OCI-LY7 (cell line): ENCODE results near the gene GAB4. TPM values are rescaled to one million over a fixed set of nuclear protein-coding genes. Genes with fewer than 3 reads are reported as not detected.

ENCODE experiments used
- BruUV-seq: library from RNA; stranded (reverse); fragments of 400-500 nt; replicated peaks from 2 replicates; lab custom pipeline; 2021; lab: Mats Ljungman, UMichigan
- CTCF ChIA-PET: fragments of 300-600 bp; sonication (Branson Sonifier 250); formaldehyde crosslinking; loops from one replicate; lab custom pipeline; 2022; ENCODE audit warnings: antibody characterized with exemption; ENCODE audit not compliant: unreplicated experiment; lab: Charles Lee
- POLR2A ChIA-PET: fragments of 300-600 bp; sonication (Branson Sonifier 250); formaldehyde crosslinking; loops from one replicate; lab custom pipeline; 2022; ENCODE audit warnings: antibody characterized with exemption; lab: Charles Lee
- DNase-seq: peaks from one replicate; pipeline ENCODE4 v3.0.0-alpha.2; 2015; ENCODE audit warnings: low spot score
- H2AFZ ChIP-seq: fragments of 200-600 bp; sonication (generic), shearing (Covaris generic); 2 replicates; pipeline ENCODE4 v1.6.1; 2014; ENCODE audit warnings: mild to moderate bottlenecking, antibody characterized with exemption, low read length, moderate library complexity
- H3K27ac ChIP-seq: fragments of 200-600 bp; sonication (generic); 2 replicates; pipeline ENCODE4 v1.5.1; 2014; ENCODE audit warnings: mixed run types, low read depth, mild to moderate bottlenecking, moderate library complexity, low read length, inconsistent platforms; ENCODE audit not compliant: poor library complexity, severe bottlenecking
- H3K36me3 ChIP-seq: fragments of 200-600 bp; sonication (generic); 2 replicates; pipeline ENCODE4 v1.6.1; 2014; ENCODE audit warnings: mild to moderate bottlenecking, antibody characterized with exemption, low read length, moderate library complexity, mixed read lengths; ENCODE audit not compliant: insufficient read depth
- H3K4me1 ChIP-seq: fragments of 200-600 bp; sonication (generic); 2 replicates; pipeline ENCODE4 v1.5.1; 2014; ENCODE audit warnings: mild to moderate bottlenecking, low read length; ENCODE audit not compliant: insufficient read depth, poor library complexity, severe bottlenecking
- H3K4me2 ChIP-seq: fragments of 200-600 bp; sonication (generic); 2 replicates; pipeline ENCODE4 v1.6.1; 2014; ENCODE audit warnings: mild to moderate bottlenecking, low read length
- H3K4me3 ChIP-seq: fragments of 200-600 bp; sonication (generic); 2 replicates; pipeline ENCODE4 v1.5.1; 2014; ENCODE audit warnings: mild to moderate bottlenecking, low read depth, low read length; ENCODE audit not compliant: poor library complexity, severe bottlenecking
- H3K79me2 ChIP-seq: fragments of 200-600 bp; sonication (generic); 2 replicates; pipeline ENCODE4 v1.6.1; 2016; ENCODE audit warnings: low read depth, mild to moderate bottlenecking, low read length, moderate library complexity, mixed read lengths; ENCODE audit not compliant: insufficient read depth
- H3K9me2 ChIP-seq: fragments of 200-600 bp; sonication (generic); 2 replicates; pipeline ENCODE4 v1.6.1; 2016; ENCODE audit warnings: mild to moderate bottlenecking, low read length, mixed read lengths; ENCODE audit not compliant: insufficient read depth
- H3K9me3 ChIP-seq: fragments of 200-600 bp; sonication (generic); 2 replicates; pipeline ENCODE4 v1.6.1; 2014; ENCODE audit warnings: mild to moderate bottlenecking, mixed run types, low read length, mixed read lengths
- H4K20me1 ChIP-seq: fragments of 200-600 bp; sonication (generic); 2 replicates; pipeline ENCODE4 v1.6.1; 2014; ENCODE audit warnings: mild to moderate bottlenecking, antibody characterized with exemption, low read length, moderate library complexity, mixed read lengths; ENCODE audit not compliant: insufficient read depth
- EZH2phosphoT487 ChIP-seq: fragments of 200-600 bp; sonication (generic); IDR thresholded peaks from 2 replicates; pipeline ENCODE4 v1.6.1; 2018; ENCODE audit warnings: low read depth, borderline replicate concordance, mild to moderate bottlenecking, mixed run types, antibody characterized with exemption, low read length, moderate library complexity, mixed read lengths
- intact Hi-C: fragments of 100-400 bp; cut with micrococcal nuclease; formaldehyde crosslinking; loops from one replicate; pipeline ENCODE4 v1.10.0; 2022; ENCODE audit not compliant: unreplicated experiment
- total RNA-seq, 2 experiments: library from RNA; depleted of rRNA in 1 of 2; stranded (reverse); fragments of >200 nt in 1 of 2; shearing (Covaris generic) in 1 of 2; gene quantifications; 2 replicates each; pipeline ENCODE4 v1.2.3, GENCODE V29; 2014 to 2022
- TF ChIP-seq, protein P1 (sequence below): fragments of 200-600 bp; sonication (generic); conservative IDR thresholded peaks from 2 replicates; pipeline ENCODE4 v1.5.1; 2014; ENCODE audit warnings: mild to moderate bottlenecking, antibody characterized with exemption, low read length, moderate library complexity, mixed read lengths

Gene GAB4
- total RNA-seq, 2 experiments from 2014 or later = not detected

GRCh38 chr22:16965560-16965959 lies 42.5 kb downstream of the GAB4 start:
- H3K9me2 ChIP-seq = no peaks in the 10 kb centered on the region
- intact Hi-C loops = no loop called here
- no peak overlapping the region for H3K4me2 ChIP-seq
- no peak for TF ChIP-seq EZH2phosphoT487
- TF ChIP-seq, protein P1, sequence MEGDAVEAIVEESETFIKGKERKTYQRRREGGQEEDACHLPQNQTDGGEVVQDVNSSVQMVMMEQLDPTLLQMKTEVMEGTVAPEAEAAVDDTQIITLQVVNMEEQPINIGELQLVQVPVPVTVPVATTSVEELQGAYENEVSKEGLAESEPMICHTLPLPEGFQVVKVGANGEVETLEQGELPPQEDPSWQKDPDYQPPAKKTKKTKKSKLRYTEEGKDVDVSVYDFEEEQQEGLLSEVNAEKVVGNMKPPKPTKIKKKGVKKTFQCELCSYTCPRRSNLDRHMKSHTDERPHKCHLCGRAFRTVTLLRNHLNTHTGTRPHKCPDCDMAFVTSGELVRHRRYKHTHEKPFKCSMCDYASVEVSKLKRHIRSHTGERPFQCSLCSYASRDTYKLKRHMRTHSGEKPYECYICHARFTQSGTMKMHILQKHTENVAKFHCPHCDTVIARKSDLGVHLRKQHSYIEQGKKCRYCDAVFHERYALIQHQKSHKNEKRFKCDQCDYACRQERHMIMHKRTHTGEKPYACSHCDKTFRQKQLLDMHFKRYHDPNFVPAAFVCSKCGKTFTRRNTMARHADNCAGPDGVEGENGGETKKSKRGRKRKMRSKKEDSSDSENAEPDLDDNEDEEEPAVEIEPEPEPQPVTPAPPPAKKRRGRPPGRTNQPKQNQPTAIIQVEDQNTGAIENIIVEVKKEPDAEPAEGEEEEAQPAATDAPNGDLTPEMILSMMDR = no peak
- no peaks in the 10 kb centered on the region for H3K36me3 ChIP-seq
- H3K4me3 ChIP-seq = no peak overlapping the region
- H4K20me1 ChIP-seq = no peaks in the 10 kb centered on the region
- DNase-seq = no peak
- POLR2A ChIA-PET = no interaction called here
- no peak overlapping the region for H3K27ac ChIP-seq
- H3K4me1 ChIP-seq = peaks cover 12% of the 10 kb centered on the region
- CTCF ChIA-PET = no interaction called here
- H2AFZ ChIP-seq = no peak overlapping the region
- no peaks in the 10 kb centered on the region for H3K79me2 ChIP-seq
- no TSS peak for BruUV-seq
- no peaks in the 10 kb centered on the region for H3K9me3 ChIP-seq

GRCh38 chr22:16965083-16965482 lies 42.9 kb downstream of the GAB4 start:
- TF ChIP-seq, protein P1 = no peak
- TF ChIP-seq EZH2phosphoT487 = no peak
- no peaks in the 10 kb centered on the region for H3K36me3 ChIP-seq
- H3K9me2 ChIP-seq = no peaks in the 10 kb centered on the region
- no peak for DNase-seq
- H3K79me2 ChIP-seq = no peaks in the 10 kb centered on the region
- no TSS peak for BruUV-seq
- intact Hi-C loops = no loop called here
- H3K4me3 ChIP-seq = no peak overlapping the region
- H3K27ac ChIP-seq = no peak overlapping the region
- H4K20me1 ChIP-seq = no peaks in the 10 kb centered on the region
- ChIA-PET CTCF (no interaction called here), POLR2A (no interaction called here)
- H2AFZ ChIP-seq = no peak overlapping the region
- H3K4me2 ChIP-seq = no peak overlapping the region
- H3K9me3 ChIP-seq = no peaks in the 10 kb centered on the region
- peaks cover 8% of the 10 kb centered on the region for H3K4me1 ChIP-seq

- H3K4me1 ChIP-seq = peaks cover 8% of the 10 kb centered on the region
- intact Hi-C loops = no loop called here
- no peak overlapping the region for H3K4me3 ChIP-seq
- no peaks in the 10 kb centered on the region for H3K9me2 ChIP-seq
- no TSS peak for BruUV-seq
- no peak overlapping the region for H2AFZ ChIP-seq
- TF ChIP-seq EZH2phosphoT487 = no peak
- TF ChIP-seq, protein P1 = no peak
- H3K79me2 ChIP-seq = no peaks in the 10 kb centered on the region
- no peak overlapping the region for H3K27ac ChIP-seq
- ChIA-PET POLR2A (no interaction called here), CTCF (no interaction called here)
- H4K20me1 ChIP-seq = no peaks in the 10 kb centered on the region
- H3K9me3 ChIP-seq = no peaks in the 10 kb centered on the region
- no peaks in the 10 kb centered on the region for H3K36me3 ChIP-seq
- no peak for DNase-seq
- no peak overlapping the region for H3K4me2 ChIP-seq
These were observed 43.7 kb downstream of the GAB4 start for GRCh38 chr22:16964366-16964765.
